ENCODE results near the gene PGAM1. TPM values are rescaled to one million over a fixed set of nuclear protein-coding genes. Genes with fewer than 3 reads are reported as not detected.

Gene PGAM1
- total and polyA plus RNA-seq, 2 of the 13 experiments (the other 11 are each of a cell fraction or from before 2014, with no cell fraction given), result 354 to 483 TPM

GRCh38 chr10:97435211-97435610 lies 9.2 kb downstream of the PGAM1 start:
- CTCF ChIA-PET (ENCODE audit: low intra/inter-chr PET ratio, low total read pairs), result no interaction called here

More at GRCh38 chr10:97435211-97435610, 9.2 kb downstream of the PGAM1 start:
- no peaks in the 10 kb centered on the region for H3K9me3 ChIP-seq (ENCODE audit: low read length)
- peaks cover 4% of the 10 kb centered on the region for H3K4me1 ChIP-seq (ENCODE audit: insufficient read depth, low read length)
- H3K9ac ChIP-seq (ENCODE audit: insufficient read depth, low read depth, low read length), result no peak overlapping the region
- H3K79me2 ChIP-seq (ENCODE audit: insufficient read depth, low read length), result no peaks in the 10 kb centered on the region
- FAIRE-seq (no peak), DNase-seq (ENCODE audit: low spot score) (no peak), ATAC-seq (no peak)
- intact Hi-C loops (cut with micrococcal nuclease; ENCODE audit: unreplicated experiment) (no loop called here), in situ Hi-C loops (cut with HindIII; ENCODE audit: extremely low pct_ligation_motif_present, low pct_unique_long_range_greater_than_20kb) (no loop called here)
- H2AFZ ChIP-seq (ENCODE audit: low read length), result no peak overlapping the region
- POLR2A ChIA-PET, result interaction anchor here (1.3 to 1.5 kb wide), 2 partner anchors 25 to 27 kb away, joined by 3 to 4 read pairs; no protein-coding TSS in a partner anchor
- no TSS peak for BruUV-seq (replicated peaks)
- peaks cover 10 to 49% of the 10 kb centered on the region in 2 experiments for H3K36me3 ChIP-seq (replicated peaks in 1 of 2; ENCODE audit: control insufficient read depth in 1 of 2, insufficient read depth in 2 of 2, low read length in 2 of 2)
- no peak overlapping the region for H3K4me3 ChIP-seq (replicated peaks in 1 of 3; ENCODE audit: insufficient read depth in 1 of 3, low read depth in 2 of 3, low read length in 3 of 3)
- no peak overlapping the region for H3K4me2 ChIP-seq (ENCODE audit: low read depth, low read length)
- TF ChIP-seq RBFOX2 (IDR thresholded peaks at IDR 0.05; ENCODE audit: low read depth, low read length), result peak; percentile 37; the same call in 1 of the 2 replicates
- no peak for TF ChIP-seq ZBED4 (CRISPR knock-in tag; IDR thresholded peaks at IDR 0.05; ENCODE audit: borderline replicate concordance)
- 94% methylated on average over 6 of the region's 6 CpGs for WGBS (ENCODE audit: low lambda C conversion rate)
- no peaks in the 10 kb centered on the region for H3K27me3 ChIP-seq (ENCODE audit: control insufficient read depth in 1 of 2, insufficient read depth in 2 of 2, low read length in 2 of 2)
- H3K27ac ChIP-seq (ENCODE audit: extremely low read length, insufficient read depth, low read length), result no peak overlapping the region
- H4K20me1 ChIP-seq (ENCODE audit: insufficient read depth, low read length), result peaks cover 4% of the 10 kb centered on the region

Measured in HepG2 (cell line).